ENCODE data around the gene CDH13. TPM values are rescaled to one million over a fixed set of nuclear protein-coding genes. Genes with fewer than 3 reads are reported as not detected.

Gene CDH13
- total and polyA plus RNA-seq, 2 experiments from 2014 or later = 1.6 to 4.4 TPM

GRCh38 chr16:82726306-82726705, 99.5 kb downstream of the CDH13 start:
- H3K27me3 Mint-ChIP-seq (ENCODE audit: insufficient read depth, low read depth, poor library complexity) = no peaks in the 10 kb centered on the region
- no peaks in the 10 kb centered on the region for H4K20me1 ChIP-seq (replicated peaks; ENCODE audit: insufficient read depth)
- no peak overlapping the region for H3K4me3 ChIP-seq
- H3K9me2 ChIP-seq (ENCODE audit: insufficient read depth) = no peaks in the 10 kb centered on the region
- no peak for TF ChIP-seq ZNF331 (CRISPR knock-in tag; IDR thresholded peaks at IDR 0.05; ENCODE audit: low read depth)
- no peak for TF ChIP-seq ZNF462 (CRISPR knock-in tag; IDR thresholded peaks at IDR 0.05)
- H3K9me3 Mint-ChIP-seq = peaks cover 12% of the 10 kb centered on the region; the same call in 1 of the 3 replicates
- H3K79me2 ChIP-seq (replicated peaks; ENCODE audit: insufficient read depth) = no peaks in the 10 kb centered on the region
- H3K27ac Mint-ChIP-seq = no peak overlapping the region
- H3K36me3 Mint-ChIP-seq (ENCODE audit: low read depth) = no peaks in the 10 kb centered on the region
- DNase-seq (ENCODE audit: low spot score) = no peak
- no peak overlapping the region for H2AFZ ChIP-seq
- no peaks in the 10 kb centered on the region for H3K36me3 ChIP-seq (ENCODE audit: insufficient read depth)
- no peaks in the 10 kb centered on the region for H3K4me1 Mint-ChIP-seq
- no peak overlapping the region for H3K4me3 Mint-ChIP-seq
- no peak overlapping the region for H3K4me2 ChIP-seq
- H3K4me1 ChIP-seq (ENCODE audit: insufficient read depth) = no peaks in the 10 kb centered on the region
- no peak for ATAC-seq
- H3K27me3 ChIP-seq (ENCODE audit: insufficient read depth) = no peaks in the 10 kb centered on the region
- no peak overlapping the region for H3K27ac ChIP-seq (ENCODE audit: low read depth)
- H3F3A ChIP-seq (replicated peaks; ENCODE audit: low read depth) = no peaks in the 10 kb centered on the region

GRCh38 chr16:82728901-82729300, 102.1 kb downstream of the CDH13 start:
- Mint-ChIP-seq H3K27ac (no peak overlapping the region), H3K4me1 (no peaks in the 10 kb centered on the region), H3K36me3 (ENCODE audit: low read depth) (no peaks in the 10 kb centered on the region), H3K4me3 (no peak overlapping the region), H3K9me3 (peaks cover 12% of the 10 kb centered on the region; the same call in 1 of the 3 replicates), H3K27me3 (ENCODE audit: insufficient read depth, low read depth, poor library complexity) (no peaks in the 10 kb centered on the region)
- Histone ChIP-seq H3K9me2 (ENCODE audit: insufficient read depth) (no peaks in the 10 kb centered on the region), H3F3A (replicated peaks; ENCODE audit: low read depth) (no peaks in the 10 kb centered on the region), H4K20me1 (replicated peaks; ENCODE audit: insufficient read depth) (no peaks in the 10 kb centered on the region), H3K4me2 (no peak overlapping the region), H2AFZ (no peak overlapping the region), H3K27me3 (ENCODE audit: insufficient read depth) (no peaks in the 10 kb centered on the region), H3K79me2 (replicated peaks; ENCODE audit: insufficient read depth) (no peaks in the 10 kb centered on the region), H3K36me3 (ENCODE audit: insufficient read depth) (no peaks in the 10 kb centered on the region), H3K27ac (ENCODE audit: low read depth) (no peak overlapping the region), H3K4me1 (ENCODE audit: insufficient read depth) (no peaks in the 10 kb centered on the region), H3K4me3 (no peak overlapping the region)
- ATAC-seq (no peak), DNase-seq (ENCODE audit: low spot score) (no peak)
- no peak for TF ChIP-seq ZNF114 (CRISPR knock-in tag; IDR thresholded peaks at IDR 0.05)
- TF ChIP-seq JUNB (IDR thresholded peaks at IDR 0.05; ENCODE audit: unreplicated experiment) = no peak
- TF ChIP-seq POLR2AphosphoS5 (IDR thresholded peaks at IDR 0.05; ENCODE audit: low read depth) = no peak
- TF ChIP-seq EZH2phosphoT487 (IDR thresholded peaks at IDR 0.05; ENCODE audit: unreplicated experiment) = no peak
- no peak for TF ChIP-seq ETS1 (IDR thresholded peaks at IDR 0.05)
- no peak for TF ChIP-seq NANOG (IDR thresholded peaks at IDR 0.05; ENCODE audit: borderline replicate concordance)
- TF ChIP-seq CTCF (conservative IDR thresholded peaks at IDR 0.05; ENCODE audit: low read depth in 2 of 2) = no peak
- no peak for TF ChIP-seq REST (IDR thresholded peaks at IDR 0.05; ENCODE audit: unreplicated experiment)

Measured in GM23338 (cell line).